Measurements from ENCODE around the gene PRRT1B.
A peak's percentile ranks its signal among the peaks of the same experiment; 100 is the strongest.

Gene PRRT1B

DNA sequence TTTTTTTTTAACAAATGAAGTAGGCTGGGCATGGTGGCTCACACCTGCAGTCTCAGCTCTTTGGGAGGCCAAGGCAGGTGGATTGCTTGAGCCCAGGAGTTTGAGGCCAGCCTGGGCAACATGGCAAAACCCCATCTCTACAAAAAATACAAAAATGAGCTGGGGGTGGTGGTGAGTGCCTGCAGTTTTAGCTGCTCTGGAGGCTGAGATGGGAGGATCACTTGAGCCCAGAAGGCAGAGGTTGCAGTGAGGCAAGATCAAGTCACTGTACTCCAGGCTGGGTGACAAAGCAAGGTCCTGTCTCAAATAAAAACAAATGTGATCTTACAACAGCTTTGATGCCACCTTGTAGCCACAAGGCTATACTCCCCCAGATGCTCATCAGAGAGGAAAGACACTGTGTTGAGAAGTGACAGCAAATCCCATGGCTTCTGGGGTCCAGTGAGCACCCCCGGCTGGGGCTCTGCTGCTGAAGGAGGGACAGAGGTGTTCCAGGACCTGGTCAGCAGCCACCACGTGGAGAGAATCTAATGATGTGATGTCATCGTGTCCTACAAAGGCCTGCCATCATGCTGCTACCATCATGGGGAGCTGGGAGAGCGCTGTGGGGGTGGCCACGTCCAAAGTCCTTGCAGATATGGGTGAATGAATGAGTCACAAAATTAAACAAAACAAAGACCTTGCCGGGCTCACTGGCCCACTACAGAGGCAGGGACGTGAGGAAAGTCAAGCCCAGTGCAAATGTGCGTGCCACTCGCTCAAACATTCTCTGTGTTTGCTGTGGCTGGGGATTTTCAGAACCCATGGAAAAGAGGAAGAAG lies 60.7 kb downstream of the PRRT1B start:
- H3K27ac ChIP-seq: no peak overlapping the region
- TF ChIP-seq, protein P1, sequence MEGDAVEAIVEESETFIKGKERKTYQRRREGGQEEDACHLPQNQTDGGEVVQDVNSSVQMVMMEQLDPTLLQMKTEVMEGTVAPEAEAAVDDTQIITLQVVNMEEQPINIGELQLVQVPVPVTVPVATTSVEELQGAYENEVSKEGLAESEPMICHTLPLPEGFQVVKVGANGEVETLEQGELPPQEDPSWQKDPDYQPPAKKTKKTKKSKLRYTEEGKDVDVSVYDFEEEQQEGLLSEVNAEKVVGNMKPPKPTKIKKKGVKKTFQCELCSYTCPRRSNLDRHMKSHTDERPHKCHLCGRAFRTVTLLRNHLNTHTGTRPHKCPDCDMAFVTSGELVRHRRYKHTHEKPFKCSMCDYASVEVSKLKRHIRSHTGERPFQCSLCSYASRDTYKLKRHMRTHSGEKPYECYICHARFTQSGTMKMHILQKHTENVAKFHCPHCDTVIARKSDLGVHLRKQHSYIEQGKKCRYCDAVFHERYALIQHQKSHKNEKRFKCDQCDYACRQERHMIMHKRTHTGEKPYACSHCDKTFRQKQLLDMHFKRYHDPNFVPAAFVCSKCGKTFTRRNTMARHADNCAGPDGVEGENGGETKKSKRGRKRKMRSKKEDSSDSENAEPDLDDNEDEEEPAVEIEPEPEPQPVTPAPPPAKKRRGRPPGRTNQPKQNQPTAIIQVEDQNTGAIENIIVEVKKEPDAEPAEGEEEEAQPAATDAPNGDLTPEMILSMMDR (conservative IDR thresholded peaks at IDR 0.05): no peak

DNA sequence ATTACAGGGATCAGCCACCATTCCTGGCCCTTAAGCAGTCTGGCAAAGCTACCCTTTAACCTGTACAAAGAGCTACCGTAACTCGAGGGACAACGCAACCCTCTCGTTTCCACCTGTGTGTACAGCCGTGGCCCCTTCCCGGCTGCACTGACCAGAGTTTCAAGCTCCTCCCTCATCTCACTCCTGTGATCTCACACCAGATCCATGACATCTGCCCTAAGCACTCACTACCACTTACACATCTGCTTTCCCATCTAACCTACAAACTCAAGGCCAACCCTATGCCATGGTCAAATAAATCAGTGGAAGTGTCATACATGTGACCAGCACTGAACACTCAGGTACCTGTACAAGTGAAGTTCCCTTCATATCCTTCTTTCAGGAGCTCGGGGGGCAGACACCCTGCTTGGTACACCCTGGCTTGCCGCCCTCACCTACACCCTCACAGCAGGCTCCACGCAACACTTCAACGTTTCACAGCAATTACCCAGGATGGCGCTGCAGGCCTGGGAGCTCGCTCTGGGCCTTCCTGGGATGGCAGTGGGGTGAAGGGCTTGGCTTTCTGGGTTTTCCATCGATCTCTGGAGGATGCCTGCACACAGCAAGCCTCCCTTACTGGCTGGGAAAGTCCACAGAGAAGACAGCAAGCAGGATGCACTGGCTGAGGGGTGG lies 61.7 kb downstream of the PRRT1B start:
- H3K27ac ChIP-seq: peak overlapping the region; percentile 81; the same call in 1 of the 2 replicates
- TF ChIP-seq, protein P1 (conservative IDR thresholded peaks at IDR 0.05): no peak

DNA sequence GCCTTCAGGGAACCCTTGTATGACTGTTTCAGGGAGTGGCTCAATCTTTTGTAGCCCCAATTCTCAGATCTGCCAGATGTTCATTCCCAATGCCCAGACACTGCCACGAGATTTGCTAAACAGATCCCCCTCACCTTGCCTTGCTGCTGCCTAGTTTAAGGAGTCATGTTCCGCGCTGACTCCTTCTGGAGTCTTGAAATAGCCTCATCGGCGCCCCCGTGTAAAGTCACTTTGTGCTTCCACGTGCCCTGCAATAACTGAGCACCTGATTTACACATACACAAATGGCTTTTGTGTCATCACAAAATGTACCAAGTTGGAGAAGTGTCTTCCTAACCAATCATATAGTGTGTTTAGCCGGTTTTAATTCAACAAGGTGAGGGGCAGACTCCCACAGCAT lies 62.3 kb downstream of the PRRT1B start:
- TF ChIP-seq, protein P1 (conservative IDR thresholded peaks at IDR 0.05): no peak
- peak overlapping the region; percentile 81 for H3K27ac ChIP-seq

DNA sequence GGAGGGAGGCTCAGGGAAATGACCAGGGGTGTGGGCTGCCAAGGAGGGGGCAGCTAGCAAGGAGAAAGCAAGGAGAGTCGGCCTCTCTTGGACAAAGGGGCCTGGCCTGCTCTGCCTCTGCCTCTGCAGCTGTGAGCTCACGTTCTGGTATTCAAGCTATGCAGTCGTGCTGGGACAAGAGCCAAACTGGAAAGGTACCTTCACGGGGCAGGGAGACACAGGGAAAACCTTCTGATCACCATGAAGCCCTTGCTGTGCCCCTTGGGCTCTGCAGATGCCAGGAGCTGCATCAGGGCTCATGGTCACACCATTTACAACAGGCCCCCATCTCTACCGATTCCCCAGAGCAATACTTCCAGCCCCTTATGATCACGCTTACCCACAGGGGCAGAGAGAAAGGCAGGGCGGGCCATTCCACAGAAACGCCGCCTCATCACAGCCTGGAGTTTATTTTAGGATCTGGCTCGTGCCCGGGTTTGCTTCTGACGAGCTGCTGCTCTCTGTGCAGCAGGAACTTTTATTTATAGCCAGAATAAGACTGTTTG lies 63.2 kb downstream of the PRRT1B start:
- TF ChIP-seq, protein P1 (conservative IDR thresholded peaks at IDR 0.05): no peak
- peak overlapping the region; percentile 81 for H3K27ac ChIP-seq
